GM12865 (cell line): ENCODE data around the gene EIPR1.

Experiments
- DNase-seq: peaks from one replicate; pipeline ENCODE4 v3.0.0; 2010; ENCODE audit warnings: low read depth
- H3K4me3 ChIP-seq: 2 replicates; pipeline ENCODE4 v1.5.1; 2011; ENCODE audit warnings: mild to moderate bottlenecking, low read depth, low read length, control low read depth
- CTCF ChIP-seq: IDR thresholded peaks from 2 replicates; pipeline ENCODE4 v1.5.1; 2011; ENCODE audit warnings: low read length, control low read depth, low read depth, inconsistent platforms; ENCODE audit not compliant: insufficient read depth; ENCODE audit errors: missing control alignments

EIPR1 gene

DNA sequence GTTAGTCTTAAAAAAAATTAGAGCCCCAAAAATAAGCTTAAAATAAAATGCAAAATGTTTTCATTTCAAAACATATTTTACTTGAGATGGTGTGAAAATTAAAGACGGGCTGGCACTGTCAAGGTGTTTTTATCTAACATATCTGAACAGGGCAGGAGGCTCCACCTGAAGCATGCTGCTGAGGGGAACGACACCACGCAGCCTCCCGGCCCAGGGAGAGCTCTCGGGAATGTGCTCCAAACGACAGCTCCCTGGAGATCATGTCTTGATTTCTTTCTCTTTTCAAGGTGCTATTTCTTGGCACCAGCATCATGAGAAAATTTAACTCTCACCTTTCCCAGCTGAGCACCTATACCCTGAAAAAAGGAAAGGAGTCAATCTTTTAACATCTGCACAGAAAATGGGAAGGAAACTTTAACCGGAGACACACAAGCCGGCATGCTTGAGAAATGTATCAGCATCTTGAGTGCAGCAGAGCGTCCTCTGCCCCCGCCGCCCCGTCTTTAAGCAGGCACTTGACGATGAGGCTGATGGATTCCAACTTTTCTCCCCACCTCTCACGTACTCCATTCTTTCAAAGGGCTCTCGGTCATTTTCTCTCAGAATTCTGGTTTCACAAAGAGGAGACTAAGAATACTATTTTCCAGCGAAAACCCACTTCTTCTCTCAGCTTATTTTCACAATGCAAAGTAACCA, 56.6 kb downstream of the EIPR1 start:
- H3K4me3 ChIP-seq = no peak overlapping the region
- no peak for DNase-seq
- no peak for TF ChIP-seq CTCF

DNA sequence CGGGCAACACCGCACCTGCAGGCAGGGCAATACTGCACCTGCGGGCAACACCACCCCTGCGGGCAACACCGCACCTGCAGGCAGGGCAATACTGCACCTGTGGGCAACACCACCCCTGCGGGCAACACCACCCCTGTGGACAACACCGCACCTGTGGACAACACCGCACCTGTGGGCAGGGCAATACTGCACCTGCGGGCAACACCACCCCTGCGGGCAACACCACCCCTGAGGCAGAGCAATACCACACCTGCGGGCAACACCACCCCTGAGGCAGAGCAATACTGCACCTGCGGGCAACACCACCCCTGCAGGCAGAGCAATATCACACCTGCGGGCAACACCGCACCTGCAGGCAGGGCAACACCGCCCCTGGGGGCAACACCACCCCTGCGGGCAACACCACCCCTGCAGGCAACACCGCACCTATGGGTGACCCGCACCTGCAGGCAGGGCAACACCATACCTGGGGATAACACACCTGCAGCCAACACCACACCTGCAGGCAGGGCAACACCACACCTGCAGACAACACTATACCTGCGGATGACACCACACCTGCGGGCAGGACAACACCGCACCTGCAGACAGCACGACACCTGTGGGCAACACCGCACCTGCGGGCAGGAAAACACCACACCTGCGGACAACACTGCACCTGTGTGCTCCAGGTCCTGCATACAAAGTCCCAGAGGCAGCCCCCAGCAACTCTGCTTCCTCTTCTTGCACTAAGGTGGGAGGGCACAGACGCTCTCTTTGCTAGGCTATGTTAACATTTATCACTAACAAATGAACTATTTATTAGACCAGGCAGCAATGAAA, 57.7 kb downstream of the EIPR1 start:
- DNase-seq = no peak
- TF ChIP-seq CTCF = no peak
- H3K4me3 ChIP-seq = no peak overlapping the region

- no peak for TF ChIP-seq CTCF
- no peak overlapping the region for H3K4me3 ChIP-seq
- DNase-seq = no peak
Measured at GRCh38 chr2:3319134-3319533, 58.5 kb downstream of the EIPR1 start.

- no peak for DNase-seq
- TF ChIP-seq CTCF = no peak
- H3K4me3 ChIP-seq = no peak overlapping the region
Measured at GRCh38 chr2:3317871-3318590, 59.6 kb downstream of the EIPR1 start.

GRCh38 chr2:3317277-3317685, 60.3 kb downstream of the EIPR1 start:
- no peak overlapping the region for H3K4me3 ChIP-seq
- DNase-seq = no peak
- TF ChIP-seq CTCF = no peak

DNA sequence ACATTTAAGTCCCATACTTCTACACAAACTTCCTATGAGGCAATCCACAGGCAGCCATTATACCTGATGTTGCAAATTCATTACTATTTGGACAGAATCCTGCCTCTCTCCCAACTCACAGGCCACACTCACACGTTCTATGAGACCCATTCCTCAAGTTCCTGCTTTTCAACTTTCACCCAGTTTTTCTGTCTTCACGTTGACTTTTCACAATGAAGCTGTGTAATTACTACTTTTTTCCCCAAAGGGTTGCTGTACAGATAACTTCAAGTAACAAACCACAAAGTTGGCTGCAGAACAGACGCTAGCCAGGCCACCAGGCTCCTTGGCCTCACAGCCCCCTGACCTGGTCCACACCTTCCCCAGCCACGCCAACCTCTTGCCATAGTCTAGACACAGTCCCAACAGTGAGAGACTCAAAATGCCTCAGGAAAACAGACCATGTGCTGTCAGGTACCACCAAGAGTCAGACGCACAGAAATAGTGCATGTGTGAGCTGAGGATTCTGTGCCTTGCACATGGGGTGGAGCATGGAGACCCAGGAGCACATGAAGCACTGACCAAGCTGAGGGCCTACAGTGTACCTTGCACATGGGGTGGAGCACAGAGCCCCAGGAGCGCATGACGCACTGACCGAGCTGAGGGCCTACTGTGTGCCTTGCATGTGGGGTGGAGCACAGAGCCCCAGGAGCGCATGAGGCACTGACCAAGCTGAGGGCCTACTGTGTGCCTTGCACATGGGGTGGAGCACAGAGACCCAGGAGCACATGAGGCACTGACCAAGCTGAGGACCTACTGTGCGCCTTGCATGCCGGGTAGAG, 61.0 kb downstream of the EIPR1 start:
- TF ChIP-seq CTCF = no peak
- H3K4me3 ChIP-seq = no peak overlapping the region
- no peak for DNase-seq
